CD4-positive, alpha-beta T cell treated with Interleukin-6 at 100 ng/mL for 8 hours (primary cell): ENCODE measurements around the gene APC.

Experiments
- DNase-seq: peaks from one replicate; pipeline ENCODE4 v3.0.0-alpha.2; 2020; ENCODE audit warnings: mixed read lengths, low spot score

The APC gene

DNA sequence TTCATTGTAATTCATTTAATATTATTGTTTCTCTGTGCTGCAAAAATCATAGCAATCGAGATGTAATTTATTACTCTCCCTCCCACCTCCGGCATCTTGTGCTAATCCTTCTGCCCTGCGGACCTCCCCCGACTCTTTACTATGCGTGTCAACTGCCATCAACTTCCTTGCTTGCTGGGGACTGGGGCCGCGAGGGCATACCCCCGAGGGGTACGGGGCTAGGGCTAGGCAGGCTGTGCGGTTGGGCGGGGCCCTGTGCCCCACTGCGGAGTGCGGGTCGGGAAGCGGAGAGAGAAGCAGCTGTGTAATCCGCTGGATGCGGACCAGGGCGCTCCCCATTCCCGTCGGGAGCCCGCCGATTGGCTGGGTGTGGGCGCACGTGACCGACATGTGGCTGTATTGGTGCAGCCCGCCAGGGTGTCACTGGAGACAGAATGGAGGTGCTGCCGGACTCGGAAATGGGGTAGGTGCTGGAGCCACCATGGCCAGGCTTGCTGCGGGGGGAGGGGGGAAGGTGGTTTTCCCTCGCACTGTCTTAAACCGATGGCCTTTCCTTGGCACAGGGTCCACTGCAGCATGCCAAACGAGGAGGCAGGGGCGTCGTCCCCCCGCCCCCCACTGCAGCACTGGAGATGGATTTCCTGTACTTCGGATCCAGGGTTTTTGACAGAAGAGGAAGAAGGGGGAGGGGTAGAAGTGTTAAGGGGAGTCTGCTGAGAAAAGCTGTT lies at the start of gene APC:
APC (plus strand) TSS at position 423 of the 728 bp plus-strand sequence. CDS start 17,006 bp downstream, outside the sequence.
- DNase-seq: peak; percentile 61

DNA sequence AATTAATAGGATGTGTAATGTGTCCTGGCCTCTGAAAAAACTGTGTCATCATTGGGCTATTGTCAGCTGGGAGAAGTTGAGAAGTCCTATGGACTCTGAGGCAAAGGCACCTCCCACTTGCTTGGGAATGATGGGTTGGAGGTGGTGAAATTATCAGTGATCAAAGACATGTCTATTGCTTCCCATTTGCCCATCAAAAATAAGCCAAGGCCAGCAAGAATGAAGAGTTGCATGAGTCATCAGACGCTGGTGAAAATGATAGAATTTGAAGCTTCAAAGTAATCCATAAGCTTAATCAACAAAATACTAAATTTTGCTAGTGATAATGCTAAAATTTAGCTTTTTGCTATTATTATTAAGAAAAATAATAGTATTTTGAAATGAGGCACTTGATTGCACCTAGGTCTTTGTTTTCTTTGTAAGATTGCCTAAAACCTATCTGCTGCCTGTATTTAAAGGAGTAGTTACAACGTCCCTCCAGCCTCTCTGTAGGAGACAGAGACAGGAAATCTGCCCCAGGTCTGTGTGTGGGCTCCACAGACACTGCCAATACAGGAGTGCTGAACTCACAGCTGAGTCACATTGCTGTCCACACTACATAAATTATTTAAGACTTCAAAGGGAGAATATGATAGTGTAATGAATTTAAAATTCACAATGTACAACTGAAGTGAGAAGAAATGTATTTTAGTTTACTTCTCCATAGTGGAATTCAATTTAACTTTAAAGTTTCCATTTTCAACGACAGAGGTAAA lies 48.4 kb upstream of the APC start:
- no peak for DNase-seq

DNA sequence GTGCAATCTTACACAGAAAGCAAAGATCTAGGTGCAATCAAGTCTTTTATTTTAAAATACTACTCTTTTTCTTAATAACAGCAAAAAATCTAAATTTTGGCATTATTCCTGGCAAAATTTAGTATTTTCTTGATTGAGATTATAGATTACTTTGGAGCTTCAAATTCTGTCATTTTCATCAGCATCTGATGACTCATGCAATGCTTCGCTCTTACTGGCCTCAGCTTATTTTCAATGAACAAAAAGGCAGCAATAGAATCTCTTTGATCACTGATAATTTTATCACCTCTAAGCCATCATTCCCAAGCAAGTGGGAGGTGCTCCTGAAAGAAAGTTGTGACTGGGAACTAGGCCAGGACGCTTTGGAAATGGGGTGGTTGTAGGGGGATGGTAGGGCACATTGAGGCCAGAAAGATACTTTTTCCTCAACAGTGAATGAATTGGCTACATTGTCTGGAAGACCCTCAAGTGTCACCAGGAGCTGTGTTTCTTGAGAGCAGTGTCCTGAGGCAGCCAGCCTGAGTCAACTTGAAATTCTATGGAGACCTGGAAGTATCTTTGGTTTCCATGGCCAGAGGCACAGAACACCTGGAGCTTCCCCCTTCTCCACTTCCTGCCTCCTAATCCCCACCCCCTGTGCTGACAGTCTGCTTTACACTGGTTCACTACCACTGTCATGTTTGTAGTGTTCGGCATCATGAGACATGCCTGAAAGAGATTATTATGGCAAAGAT lies 46.9 kb upstream of the APC start:
- no peak for DNase-seq

DNA sequence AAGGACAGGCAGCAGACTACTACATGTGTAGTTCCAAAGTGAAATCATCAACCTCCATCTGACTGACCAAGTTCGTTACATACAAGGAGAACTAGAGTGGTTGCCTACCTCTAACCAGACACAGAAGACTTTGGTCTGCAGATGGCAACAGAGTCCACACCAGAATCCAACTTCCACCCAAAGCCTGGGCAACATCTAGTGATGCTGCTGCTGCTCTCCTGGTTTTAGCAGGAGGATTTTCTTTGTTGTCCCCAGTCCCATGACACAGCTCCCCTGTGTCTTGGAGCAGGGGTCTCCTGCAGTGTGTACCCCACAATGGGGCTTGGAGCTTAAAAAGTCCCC lies 46.4 kb upstream of the APC start:
- DNase-seq: no peak

DNA sequence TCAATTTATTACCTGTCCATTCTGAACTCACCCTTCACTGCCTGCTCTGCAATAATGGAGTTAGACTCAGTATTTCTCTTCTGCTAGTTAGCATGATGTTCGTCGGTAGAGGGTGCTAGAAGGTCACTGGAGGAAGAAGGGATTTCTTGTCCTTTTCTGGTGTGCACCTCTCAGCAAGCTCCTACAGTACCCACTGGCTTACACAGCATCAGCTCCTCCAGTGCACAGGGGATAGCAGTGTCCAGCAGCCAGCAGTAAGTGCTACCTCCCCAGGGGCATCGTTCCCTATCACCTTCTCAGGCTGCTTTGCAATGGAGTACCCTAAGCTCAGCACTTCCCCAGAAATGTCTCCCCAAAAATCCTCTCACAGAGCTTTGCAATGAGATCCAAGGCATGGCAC lies 45.9 kb upstream of the APC start:
- DNase-seq: peak; percentile 15

DNA sequence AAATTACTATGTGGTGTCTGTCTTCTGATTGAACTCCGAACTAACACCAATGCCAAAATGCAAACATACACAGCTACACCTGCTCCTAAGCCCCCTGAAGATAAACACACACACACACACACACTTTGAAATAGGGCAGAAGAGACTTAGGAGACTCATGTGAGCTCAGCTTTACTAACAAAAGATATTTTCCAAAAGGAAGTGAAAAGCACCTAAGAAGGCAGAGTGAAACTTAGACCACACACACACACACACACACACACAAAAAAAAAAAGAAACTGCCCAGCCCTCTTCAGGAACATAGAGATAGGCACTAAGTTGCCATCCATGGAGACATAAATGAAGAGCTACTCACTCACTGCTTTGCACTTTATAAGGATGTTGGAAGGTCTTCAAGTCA lies 45.2 kb upstream of the APC start:
- DNase-seq: no peak

DNA sequence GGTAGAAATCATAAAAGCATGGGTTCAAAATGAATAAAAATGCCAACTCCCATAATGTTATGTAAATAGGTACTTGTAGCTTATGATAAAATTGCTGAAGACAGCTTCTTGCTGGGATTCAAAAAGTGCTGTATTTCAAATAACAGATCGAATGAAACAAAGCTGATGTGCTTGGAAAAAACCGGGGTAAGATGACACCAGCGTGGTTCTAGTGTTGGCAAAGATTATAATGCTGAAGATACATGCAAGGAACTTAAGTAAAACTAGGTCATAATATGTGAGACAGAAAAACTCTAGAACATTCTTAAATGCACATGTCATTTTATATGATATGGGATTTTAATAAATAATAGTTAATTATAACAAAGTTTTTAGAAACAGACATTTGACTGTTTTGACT lies 44.4 kb upstream of the APC start:
- no peak for DNase-seq

DNA sequence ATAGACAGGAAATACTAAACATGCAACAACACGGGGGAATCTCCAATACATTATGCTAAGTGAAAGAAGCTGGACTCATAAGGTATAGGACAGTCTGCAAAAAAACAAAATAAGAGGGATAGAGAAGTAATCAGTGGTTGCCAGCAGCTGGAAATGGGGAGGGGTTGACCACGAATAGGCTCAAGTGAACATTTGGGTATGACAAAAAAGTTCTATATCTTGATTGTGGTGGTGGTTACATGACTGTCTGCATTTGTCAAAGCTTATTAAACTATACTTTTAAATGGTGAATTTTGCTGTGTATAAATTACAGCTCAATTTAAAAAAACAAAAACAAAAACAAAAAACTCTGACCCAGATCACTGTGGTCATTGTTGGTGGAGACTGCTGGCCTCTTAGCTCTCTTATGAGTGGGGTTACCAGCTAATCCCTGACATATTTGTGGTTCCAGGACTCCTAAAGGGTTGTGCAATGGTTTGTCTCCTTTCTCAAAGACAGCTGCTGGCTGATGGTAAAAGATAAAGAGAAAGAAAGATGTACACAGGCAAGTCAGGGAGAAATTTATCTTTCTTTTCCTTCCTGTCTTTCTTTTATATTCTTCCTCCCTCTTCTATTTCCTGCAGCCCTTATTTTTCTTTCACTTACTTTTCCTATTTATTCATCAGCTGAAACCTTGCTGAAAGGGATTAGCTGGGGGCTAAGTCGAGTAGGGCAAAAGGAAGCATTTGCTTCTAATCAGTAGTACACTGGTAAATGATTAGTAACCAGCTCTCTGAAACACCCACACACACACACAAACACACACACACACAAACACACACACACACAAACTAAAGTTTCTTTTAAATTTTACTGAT lies 42.6 kb upstream of the APC start:
- no peak for DNase-seq

DNA sequence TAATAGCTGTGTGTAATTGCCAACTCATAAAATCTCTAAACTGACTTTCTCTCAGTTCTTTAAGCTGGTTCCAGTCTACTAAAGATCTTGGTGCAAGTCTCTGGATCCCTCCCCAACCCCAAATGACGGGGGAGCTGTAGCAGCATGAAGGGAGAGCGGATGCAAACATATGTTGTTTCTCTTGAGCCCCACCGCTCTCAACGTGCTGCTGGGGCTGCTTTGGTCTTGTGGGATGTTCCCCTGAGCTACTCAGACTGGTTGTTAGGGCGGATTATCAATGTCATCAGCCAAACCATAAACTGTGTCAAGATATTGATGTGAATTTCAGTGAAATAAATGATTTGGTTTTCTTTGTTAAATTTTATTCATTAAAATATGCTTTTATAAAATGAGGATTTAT lies 40.9 kb upstream of the APC start:
- DNase-seq: no peak

DNA sequence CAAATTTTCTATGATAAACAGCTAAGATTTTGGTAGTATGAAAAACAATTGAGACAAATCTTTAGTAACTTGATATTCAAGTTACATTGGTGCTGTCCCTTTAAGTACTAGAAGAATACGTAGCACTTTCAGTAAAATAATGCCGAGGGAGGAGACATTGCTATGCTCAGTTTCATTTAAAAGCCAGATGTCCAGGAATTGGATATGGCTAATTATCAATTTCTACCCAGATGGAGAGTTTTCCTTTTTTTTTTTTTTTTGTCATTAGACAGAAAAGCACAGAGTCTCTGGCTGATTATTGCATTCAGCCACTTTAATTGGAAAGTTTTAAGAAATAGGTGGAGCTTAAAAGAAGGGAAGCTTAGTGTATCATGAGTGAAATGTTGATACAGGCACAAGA lies 40.4 kb upstream of the APC start:
- DNase-seq: no peak

DNA sequence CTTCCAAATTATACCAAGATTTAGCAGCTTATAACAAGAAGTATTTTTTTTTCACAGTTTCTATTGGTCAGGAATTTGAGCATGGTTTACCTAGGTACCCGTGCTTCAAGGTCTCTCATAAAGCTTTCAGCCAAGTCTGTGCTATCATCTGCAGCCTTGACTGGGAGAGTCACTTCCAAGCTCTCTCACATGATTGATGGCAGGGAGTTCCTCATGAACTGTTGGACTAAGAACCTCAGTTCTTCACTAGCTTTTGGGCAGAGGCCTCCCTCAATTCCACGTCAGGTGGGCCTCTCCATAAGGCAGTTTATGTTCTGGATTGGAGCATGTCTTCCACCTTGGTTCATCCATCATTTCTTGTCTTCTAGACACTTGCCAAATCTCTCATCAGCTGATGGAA lies 39.9 kb upstream of the APC start:
- DNase-seq: no peak

DNA sequence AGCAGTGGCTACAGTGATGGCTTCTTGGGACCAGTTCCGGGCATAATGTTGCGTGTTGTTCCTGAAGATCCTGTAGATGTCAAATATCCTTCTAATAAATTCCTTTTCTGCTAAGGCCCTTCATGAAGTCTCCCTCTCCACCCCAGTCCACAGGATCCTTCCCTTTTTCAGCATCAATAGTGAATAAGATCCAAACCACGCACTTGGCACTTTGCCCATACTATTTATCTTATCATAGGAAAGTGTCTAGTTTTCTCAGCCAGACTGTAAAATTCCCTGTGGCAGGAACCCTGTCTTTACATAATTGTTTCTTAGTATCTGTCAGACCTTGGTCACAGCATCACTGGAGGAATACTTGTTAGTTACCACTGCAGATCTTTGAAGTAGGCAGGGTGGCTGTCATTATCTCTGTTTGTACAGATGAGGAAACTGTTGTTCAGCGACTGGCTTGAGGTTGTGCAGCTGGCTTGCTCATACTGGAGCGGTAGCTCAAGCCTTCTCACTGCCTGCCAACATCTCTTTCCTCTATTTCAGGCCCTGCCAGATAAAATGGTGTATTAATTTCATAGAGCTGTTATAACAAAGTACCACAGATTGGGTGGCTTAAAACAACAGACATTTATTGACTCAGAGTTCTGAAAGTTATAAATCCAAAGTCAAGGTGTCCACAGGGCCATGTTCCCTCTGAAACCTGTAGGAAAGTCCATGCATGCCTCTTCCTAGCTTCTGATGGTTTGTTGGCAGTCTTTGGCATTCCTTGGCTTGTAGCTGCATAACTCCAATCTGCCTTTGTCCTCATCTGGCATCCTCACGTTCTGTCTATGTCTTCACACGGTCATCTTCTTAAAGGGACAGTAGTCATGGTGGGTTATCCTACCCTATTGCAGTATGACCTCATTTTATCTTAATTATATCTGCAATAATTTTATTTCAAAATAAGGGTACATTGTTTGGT lies 33.5 kb upstream of the APC start:
- no peak for DNase-seq

DNA sequence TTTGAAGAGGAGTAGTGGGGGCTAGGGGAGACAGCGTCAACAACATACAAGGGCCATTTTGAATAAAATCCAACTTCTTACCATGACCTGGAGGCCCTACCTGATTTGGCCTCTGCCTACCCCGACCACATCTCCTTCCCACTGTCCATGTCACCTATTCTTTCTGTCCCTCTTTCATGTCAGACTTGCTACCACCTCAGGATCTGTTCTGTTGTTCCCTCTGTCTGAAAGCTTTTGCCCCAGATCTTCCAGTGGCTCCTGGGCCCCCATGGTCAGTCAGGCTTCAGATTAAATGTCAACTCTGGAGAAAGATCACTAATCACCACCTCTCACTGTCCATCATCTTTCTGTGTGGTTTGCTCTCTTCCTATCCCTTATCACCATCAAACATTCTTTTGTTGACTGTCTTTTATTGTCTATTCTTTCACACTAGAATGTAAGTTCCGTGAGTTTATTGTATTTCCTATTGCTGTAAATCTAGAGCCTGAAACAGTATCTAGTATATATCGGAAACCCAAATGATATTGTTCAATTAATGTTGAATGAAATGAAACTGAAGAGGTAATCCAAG lies 31.2 kb upstream of the APC start:
- DNase-seq: no peak

DNA sequence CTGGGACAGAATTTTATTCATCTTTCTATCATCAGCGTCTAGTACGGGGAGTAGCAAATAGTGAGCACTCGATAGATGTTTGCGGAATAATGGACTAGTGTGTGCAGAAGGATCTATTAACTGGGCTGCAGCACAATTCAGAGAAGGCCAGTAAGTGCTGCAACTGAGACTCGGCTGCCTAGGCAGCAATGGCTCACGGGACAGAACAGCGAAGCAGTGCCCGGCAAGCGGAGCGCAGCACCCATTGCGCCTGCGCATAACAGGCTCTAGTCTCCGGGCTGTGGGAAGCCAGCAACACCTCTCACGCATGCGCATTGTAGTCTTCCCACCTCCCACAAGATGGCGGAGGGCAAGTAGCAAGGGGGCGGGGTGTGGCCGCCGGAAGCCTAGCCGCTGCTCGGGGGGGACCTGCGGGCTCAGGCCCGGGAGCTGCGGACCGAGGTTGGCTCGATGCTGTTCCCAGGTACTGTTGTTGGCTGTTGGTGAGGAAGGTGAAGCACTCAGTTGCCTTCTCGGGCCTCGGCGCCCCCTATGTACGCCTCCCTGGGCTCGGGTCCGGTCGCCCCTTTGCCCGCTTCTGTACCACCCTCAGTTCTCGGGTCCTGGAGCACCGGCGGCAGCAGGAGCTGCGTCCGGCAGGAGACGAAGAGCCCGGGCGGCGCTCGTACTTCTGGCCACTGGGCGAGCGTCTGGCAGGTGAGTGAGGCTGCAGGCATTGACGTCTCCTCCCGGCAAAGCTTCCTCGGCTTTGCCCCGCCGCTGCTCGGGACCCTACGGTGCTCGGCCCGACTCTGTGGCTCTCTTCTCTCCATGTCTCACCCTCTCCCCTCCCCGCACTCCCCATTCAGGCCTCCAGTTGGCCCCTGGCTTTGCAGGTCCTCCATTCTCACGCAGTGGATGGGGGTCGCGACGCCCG lies 30.2 kb upstream of the APC start:
- DNase-seq: peak; percentile 99

DNA sequence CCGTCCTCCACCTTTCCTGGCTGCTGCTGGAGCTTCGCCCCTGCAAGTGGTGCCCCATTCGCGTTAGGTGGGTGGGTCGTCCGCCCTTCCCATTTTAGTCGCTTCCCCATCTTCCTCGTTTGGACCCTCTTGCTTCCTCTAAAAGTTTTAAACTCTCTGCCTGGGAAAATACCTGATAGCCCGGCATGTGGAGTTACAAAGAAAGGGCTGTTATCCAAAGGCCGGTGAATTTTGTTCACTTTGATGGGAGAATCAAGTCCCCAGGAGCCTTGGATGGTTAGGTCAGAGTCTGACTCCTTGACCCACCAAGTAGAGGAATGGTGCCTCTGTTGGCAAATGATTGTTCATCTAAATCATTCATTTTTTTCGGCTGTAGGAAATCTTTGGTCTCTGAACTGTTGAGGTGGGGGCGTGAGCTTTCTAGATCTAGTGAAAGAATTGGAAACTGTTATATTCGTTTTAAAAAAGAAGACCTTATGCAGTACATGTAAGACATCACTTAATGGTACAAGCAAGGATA lies 29.5 kb upstream of the APC start:
- no peak for DNase-seq

DNA sequence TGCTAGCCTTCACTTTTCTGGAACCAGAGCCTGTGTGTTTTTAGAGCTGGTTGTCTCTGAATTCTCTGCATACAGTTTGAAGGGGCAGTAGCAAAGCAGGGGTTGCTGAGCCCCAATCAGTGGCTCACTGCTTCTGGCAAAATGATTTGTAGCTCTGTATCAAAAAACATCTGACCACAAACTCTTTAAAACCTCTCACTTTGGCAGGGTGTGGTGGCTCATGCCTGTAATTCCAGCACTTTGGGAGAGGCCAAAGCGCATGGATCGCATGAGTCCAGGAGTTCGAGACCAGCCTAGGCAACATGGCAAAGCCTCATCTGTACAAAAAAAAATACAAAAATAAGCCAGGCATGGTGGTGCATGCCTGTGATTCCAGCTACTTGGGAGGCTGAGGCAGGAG lies 28.3 kb upstream of the APC start:
- no peak for DNase-seq

DNA sequence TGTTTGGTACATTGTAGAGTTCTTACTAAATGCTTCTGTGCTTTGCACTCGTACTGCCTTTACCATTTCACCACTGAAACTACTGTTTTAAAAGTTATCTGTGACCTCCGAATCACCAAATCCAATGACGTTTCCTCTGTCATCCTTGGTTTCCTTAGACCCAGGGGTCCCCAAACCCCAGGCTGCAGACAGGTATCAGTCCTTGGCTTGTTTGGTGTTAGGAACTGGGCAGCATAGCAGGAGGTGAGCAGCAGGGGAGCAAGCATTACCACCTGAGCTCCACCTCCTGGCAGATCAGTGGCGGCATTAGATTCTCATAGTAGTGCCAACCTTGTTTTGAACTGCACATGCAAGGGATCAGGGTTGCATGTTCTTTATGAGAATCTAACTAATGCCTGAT lies 26.8 kb upstream of the APC start:
- no peak for DNase-seq

DNA sequence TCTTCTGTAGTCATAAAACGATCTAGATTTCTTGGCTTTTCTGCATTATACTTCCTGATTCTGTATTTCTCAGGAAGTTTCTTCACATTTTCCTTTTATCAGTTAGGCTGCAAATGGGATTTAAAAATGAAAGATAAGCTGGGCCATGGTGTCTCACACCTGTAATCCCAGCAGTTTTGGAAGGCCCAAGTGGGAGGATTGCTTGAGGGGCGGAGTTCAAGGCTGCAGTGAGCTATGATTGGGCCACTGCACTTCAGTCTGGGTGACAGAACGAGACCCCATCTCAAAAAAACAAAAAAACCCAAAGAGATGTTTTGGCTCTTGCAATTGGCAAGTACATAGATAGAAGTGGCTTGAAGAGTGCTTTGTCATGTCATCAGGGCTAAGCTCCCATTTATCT lies 26.2 kb upstream of the APC start:
- DNase-seq: no peak

DNA sequence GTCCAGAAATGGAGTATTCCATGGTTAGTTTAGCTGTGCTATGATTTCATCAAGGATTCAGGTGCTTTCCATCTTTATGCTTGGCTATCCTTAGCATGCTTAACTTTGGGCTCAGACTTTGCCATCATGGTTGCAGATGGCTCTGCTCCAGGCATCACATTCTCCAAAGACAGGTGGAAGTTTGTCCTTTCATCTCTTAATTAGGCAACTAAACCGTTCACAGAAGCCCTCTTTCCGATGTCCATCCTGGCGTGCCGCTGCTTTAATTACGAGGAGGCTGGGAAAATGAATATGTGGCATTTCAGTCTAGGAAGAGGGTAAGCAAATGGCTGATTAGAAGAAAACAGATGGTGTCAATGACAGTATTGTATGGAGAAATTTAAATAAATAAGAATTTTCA lies 24.5 kb upstream of the APC start:
- DNase-seq: no peak
